SK-N-SH treated with all-trans-retinoic acid at 6 μM for 48 hours (cell line): Measurements from ENCODE around the gene SYT12.

Experiments used
- ATAC-seq: fragments of 200-7000 bp; cut with Tn5 transposase; 3 replicates; pipeline ENCODE4 v1.9.1; 2020; ENCODE audit warnings: mild to moderate bottlenecking, moderate library complexity
- ARNTL ChIP-seq: fragments of 450-650 bp; formaldehyde crosslinking; IDR thresholded peaks from 2 replicates; pipeline ENCODE4 v1.5.0; 2020; ENCODE audit warnings: low read depth, mild to moderate bottlenecking, moderate library complexity, borderline replicate concordance
- BACH2 ChIP-seq: fragments of 250-450 bp; sonication (Bioruptor Pico); IDR thresholded peaks from 2 replicates; pipeline ENCODE4 v1.9.0; 2021; ENCODE audit warnings: mild to moderate bottlenecking, borderline replicate concordance
- CREB5 ChIP-seq: fragments of 250-450 bp; sonication (Bioruptor Pico); IDR thresholded peaks from 2 replicates; pipeline ENCODE4 v1.5.1; 2020; ENCODE audit warnings: low read depth, mild to moderate bottlenecking, moderate library complexity
- CSRNP3 ChIP-seq: fragments of 250-450 bp; sonication (Bioruptor Pico); IDR thresholded peaks from 2 replicates; pipeline ENCODE4 v1.5.1; 2021; ENCODE audit warnings: mild to moderate bottlenecking, moderate library complexity
- ESRRG ChIP-seq: fragments of 250-450 bp; sonication (Bioruptor Pico); IDR thresholded peaks from 2 replicates; pipeline ENCODE4 v1.6.1; 2021; ENCODE audit warnings: mild to moderate bottlenecking
- GLIS3 ChIP-seq: fragments of 250-450 bp; sonication (Bioruptor Pico); IDR thresholded peaks from 2 replicates; pipeline ENCODE4 v1.5.0; 2020; ENCODE audit warnings: mild to moderate bottlenecking, moderate library complexity
- ISL1 ChIP-seq: fragments of 250-450 bp; sonication (Bioruptor Pico); IDR thresholded peaks from 2 replicates; pipeline ENCODE4 v2.1.2; 2022; ENCODE audit warnings: mild to moderate bottlenecking, moderate library complexity
- OSR1 ChIP-seq: fragments of 250-450 bp; sonication (Bioruptor Pico); IDR thresholded peaks from 2 replicates; pipeline ENCODE4 v1.8.0; 2022; ENCODE audit warnings: moderate library complexity, mild to moderate bottlenecking, inconsistent platforms
- PATZ1 ChIP-seq: fragments of 250-450 bp; sonication (Bioruptor Pico); IDR thresholded peaks from 2 replicates; pipeline ENCODE4 v1.8.0; 2020; ENCODE audit warnings: mild to moderate bottlenecking, moderate library complexity, borderline replicate concordance
- POU6F1 ChIP-seq: fragments of 250-450 bp; sonication (Bioruptor Pico); IDR thresholded peaks from 2 replicates; pipeline ENCODE4 v1.8.0; 2021; ENCODE audit warnings: low read depth, mild to moderate bottlenecking, moderate library complexity, borderline replicate concordance
- PPARA ChIP-seq: fragments of 250-450 bp; sonication (Bioruptor Pico); IDR thresholded peaks from 2 replicates; pipeline ENCODE4 v1.5.0; 2020; ENCODE audit warnings: mild to moderate bottlenecking, borderline replicate concordance
- SNAI2 ChIP-seq: fragments of 250-450 bp; sonication (Bioruptor Pico); IDR thresholded peaks from 2 replicates; pipeline ENCODE4 v1.5.0; 2020; ENCODE audit warnings: mild to moderate bottlenecking, moderate library complexity
- TCF4 ChIP-seq: fragments of 250-450 bp; sonication (Bioruptor Pico); IDR thresholded peaks from 2 replicates; pipeline ENCODE4 v1.8.0; 2021; ENCODE audit warnings: mild to moderate bottlenecking, moderate library complexity, borderline replicate concordance
- TOX ChIP-seq: fragments of 250-450 bp; sonication (Bioruptor Pico); IDR thresholded peaks from 2 replicates; pipeline ENCODE4 v1.8.0; 2021; ENCODE audit warnings: mild to moderate bottlenecking, moderate library complexity, borderline replicate concordance
- ZC3H10 ChIP-seq: fragments of 250-450 bp; sonication (Bioruptor Pico); IDR thresholded peaks from 2 replicates; pipeline ENCODE4 v1.5.1; 2021; ENCODE audit warnings: mild to moderate bottlenecking, moderate library complexity
- ZFP3 ChIP-seq: fragments of 250-450 bp; sonication (Bioruptor Pico); IDR thresholded peaks from 2 replicates; pipeline ENCODE4 v1.5.0; 2020; ENCODE audit warnings: mild to moderate bottlenecking, moderate library complexity
- ZNF565 ChIP-seq: fragments of 450-650 bp; formaldehyde crosslinking; conservative IDR thresholded peaks from 2 replicates; pipeline ENCODE4 v1.5.0; 2020; ENCODE audit warnings: low read depth, mild to moderate bottlenecking, moderate library complexity
- ZNF70 ChIP-seq: fragments of 450-650 bp; formaldehyde crosslinking; IDR thresholded peaks from 2 replicates; pipeline ENCODE4 v1.5.0; 2020; ENCODE audit warnings: mild to moderate bottlenecking, moderate library complexity
- ZNF8 ChIP-seq: fragments of 450-650 bp; formaldehyde crosslinking; IDR thresholded peaks from 2 replicates; pipeline ENCODE4 v1.5.0; 2020; ENCODE audit warnings: mild to moderate bottlenecking, moderate library complexity

Gene SYT12

GRCh38 chr11:67033661-67034166 is 10.8 kb downstream of the SYT12 start:
- peak; percentile 73 for ATAC-seq
- TF ChIP-seq CREB5 (CRISPR knock-in tag) (no peak), ZNF70 (CRISPR knock-in tag) (no peak), ARNTL (no peak)

- TF ChIP-seq PATZ1 (CRISPR knock-in tag) (no peak), ISL1 (no peak), ZFP3 (CRISPR knock-in tag) (no peak), GLIS3 (CRISPR knock-in tag) (no peak), ESRRG (no peak), ZNF70 (CRISPR knock-in tag) (no peak), PPARA (CRISPR knock-in tag) (no peak), ZNF8 (no peak), ZNF565 (CRISPR knock-in tag) (no peak), TOX (CRISPR knock-in tag) (no peak), ZC3H10 (CRISPR knock-in tag) (no peak)
- no peak for ATAC-seq
Measured at GRCh38 chr11:67034350-67034749, 11.4 kb downstream of the SYT12 start.

GRCh38 chr11:67040147-67040546 is 17.2 kb downstream of the SYT12 start:
- no peak for ATAC-seq
- TF ChIP-seq OSR1 (CRISPR knock-in tag), result no peak
- no peak for TF ChIP-seq CREB5 (CRISPR knock-in tag)
- no peak for TF ChIP-seq POU6F1
- TF ChIP-seq ESRRG, result no peak
- TF ChIP-seq CSRNP3, result no peak
- TF ChIP-seq TCF4 (CRISPR knock-in tag), result no peak
- no peak for TF ChIP-seq ARNTL
- TF ChIP-seq ZNF8, result no peak
- no peak for TF ChIP-seq PATZ1 (CRISPR knock-in tag)
- TF ChIP-seq SNAI2 (CRISPR knock-in tag), result no peak
- TF ChIP-seq ZC3H10 (CRISPR knock-in tag), result no peak
- TF ChIP-seq PPARA (CRISPR knock-in tag), result no peak
- no peak for TF ChIP-seq GLIS3 (CRISPR knock-in tag)
- no peak for TF ChIP-seq BACH2 (CRISPR knock-in tag)
- TF ChIP-seq ZNF70 (CRISPR knock-in tag), result no peak
- no peak for TF ChIP-seq ISL1
- TF ChIP-seq, all 23 proteins: peak for 0

- TF ChIP-seq CREB5 (CRISPR knock-in tag) (no peak), ZNF565 (CRISPR knock-in tag) (no peak)
Measured at GRCh38 chr11:67041602-67042001, 18.7 kb downstream of the SYT12 start.

More at GRCh38 chr11:67041602-67042001, 18.7 kb downstream of the SYT12 start:
- ATAC-seq, result no peak
